Neural crest cell (in vitro differentiated cells): ENCODE results near the gene GH2. TPM values are rescaled to one million over a fixed set of nuclear protein-coding genes. Genes with fewer than 3 reads are reported as not detected.
"Not testable (repeated sequence)": the region's sequence is repeated elsewhere in the genome, so short reads cannot be mapped to it uniquely, and the experiment has no call there.

Source experiments
- DNase-seq: peaks from one replicate; pipeline ENCODE4 v3.0.0; 2021; ENCODE audit warnings: low read depth, mixed read lengths, low spot score
- H3K27ac Mint-ChIP-seq: one replicate; pipeline ENCODE4 v1.8.0; 2021; ENCODE audit warnings: mild to moderate bottlenecking, mixed read lengths; ENCODE audit not compliant: unreplicated experiment
- H3K27me3 Mint-ChIP-seq: 2 replicates; pipeline ENCODE4 v1.8.0; 2021; ENCODE audit warnings: low read depth, mild to moderate bottlenecking, mixed read lengths
- H3K36me3 Mint-ChIP-seq: 2 replicates; pipeline ENCODE4 v1.8.0; 2021; ENCODE audit warnings: low read depth, mild to moderate bottlenecking, mixed read lengths
- H3K4me1 Mint-ChIP-seq: 2 replicates; pipeline ENCODE4 v1.8.0; 2021; ENCODE audit warnings: mixed read lengths
- H3K4me3 Mint-ChIP-seq: one replicate; pipeline ENCODE4 v1.8.0; 2021; ENCODE audit warnings: mild to moderate bottlenecking, mixed read lengths
- H3K9me3 Mint-ChIP-seq: 2 replicates; pipeline ENCODE4 v1.8.0; 2021; ENCODE audit warnings: mixed read lengths
- total RNA-seq: library from RNA; stranded (reverse); gene quantifications from 2 replicates; pipeline ENCODE4 v1.2.1, GENCODE V29; 2021
- TF ChIP-seq, protein P1 (sequence below): fragments of 200-600 bp; sonication (generic); conservative IDR thresholded peaks from 2 replicates; pipeline ENCODE4 v1.5.0; 2021; ENCODE audit warnings: antibody characterized with exemption, mild to moderate bottlenecking

Gene GH2
- total RNA-seq, 1 donor from 2014 or later = not detected

DNA sequence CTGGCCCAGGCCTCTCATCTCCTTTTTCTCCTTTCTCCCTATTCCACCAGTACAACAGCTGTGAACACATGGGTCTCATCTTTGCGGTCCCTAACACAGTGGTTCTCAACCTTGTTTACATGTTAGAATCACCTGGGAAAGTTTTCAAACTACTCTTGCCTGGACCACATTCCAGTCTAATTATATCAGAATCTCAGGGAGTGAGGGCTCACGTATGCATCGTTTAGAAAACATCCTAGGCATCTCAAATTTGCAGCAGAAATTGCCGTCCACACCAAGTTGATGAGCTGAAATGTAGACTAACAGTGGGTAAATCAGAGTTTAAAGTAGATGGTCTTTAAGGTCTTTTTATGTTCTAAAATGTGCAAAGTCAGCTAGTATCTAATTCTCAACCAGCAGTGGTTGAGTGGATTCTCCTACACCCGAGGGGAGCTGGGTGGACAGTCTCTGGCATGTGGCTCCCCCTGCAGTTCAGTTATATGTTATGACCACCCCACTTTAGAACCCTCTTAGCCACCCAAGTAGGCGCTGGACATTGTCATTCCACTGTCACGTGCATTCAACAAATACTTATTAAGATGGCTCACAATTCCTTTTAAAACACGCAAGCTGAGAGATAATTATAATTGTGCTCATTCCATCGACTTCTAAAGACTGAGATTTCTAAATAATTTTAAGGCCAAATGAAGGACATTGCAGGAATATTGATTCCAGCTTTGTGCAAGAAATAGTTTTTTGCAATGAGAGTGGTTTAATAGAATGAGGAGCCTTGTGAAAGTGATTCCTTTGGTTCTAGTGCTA lies 12.1 kb downstream of the GH2 start:
- H3K27ac Mint-ChIP-seq, H3K27me3 Mint-ChIP-seq, H3K4me3 Mint-ChIP-seq, H3K9me3 Mint-ChIP-seq, H3K36me3 Mint-ChIP-seq, H3K4me1 Mint-ChIP-seq, DNase-seq: not testable (repeated sequence)
- TF ChIP-seq, protein P1, sequence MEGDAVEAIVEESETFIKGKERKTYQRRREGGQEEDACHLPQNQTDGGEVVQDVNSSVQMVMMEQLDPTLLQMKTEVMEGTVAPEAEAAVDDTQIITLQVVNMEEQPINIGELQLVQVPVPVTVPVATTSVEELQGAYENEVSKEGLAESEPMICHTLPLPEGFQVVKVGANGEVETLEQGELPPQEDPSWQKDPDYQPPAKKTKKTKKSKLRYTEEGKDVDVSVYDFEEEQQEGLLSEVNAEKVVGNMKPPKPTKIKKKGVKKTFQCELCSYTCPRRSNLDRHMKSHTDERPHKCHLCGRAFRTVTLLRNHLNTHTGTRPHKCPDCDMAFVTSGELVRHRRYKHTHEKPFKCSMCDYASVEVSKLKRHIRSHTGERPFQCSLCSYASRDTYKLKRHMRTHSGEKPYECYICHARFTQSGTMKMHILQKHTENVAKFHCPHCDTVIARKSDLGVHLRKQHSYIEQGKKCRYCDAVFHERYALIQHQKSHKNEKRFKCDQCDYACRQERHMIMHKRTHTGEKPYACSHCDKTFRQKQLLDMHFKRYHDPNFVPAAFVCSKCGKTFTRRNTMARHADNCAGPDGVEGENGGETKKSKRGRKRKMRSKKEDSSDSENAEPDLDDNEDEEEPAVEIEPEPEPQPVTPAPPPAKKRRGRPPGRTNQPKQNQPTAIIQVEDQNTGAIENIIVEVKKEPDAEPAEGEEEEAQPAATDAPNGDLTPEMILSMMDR = peak; percentile 42

DNA sequence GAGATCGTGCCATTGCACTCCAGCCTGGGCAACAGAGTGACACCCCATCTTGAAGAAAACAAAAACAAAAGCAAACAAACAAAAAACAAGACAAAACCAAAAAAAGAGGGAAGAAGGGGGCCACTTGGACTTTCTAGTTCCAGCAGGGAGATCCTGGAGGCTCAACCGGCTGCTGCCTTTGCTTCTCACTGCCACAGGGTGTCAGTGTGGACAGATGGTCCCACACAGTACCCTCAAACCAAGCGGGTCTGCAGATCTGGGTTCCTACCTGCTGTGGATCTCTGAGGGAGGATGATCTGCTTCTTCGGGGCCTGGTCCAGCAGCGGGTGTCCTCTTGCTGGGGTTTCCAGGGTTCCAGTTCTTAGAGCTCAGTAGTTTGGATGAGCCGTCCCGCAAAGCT lies 15.1 kb downstream of the GH2 start:
- not testable (repeated sequence) for H3K36me3 Mint-ChIP-seq, H3K9me3 Mint-ChIP-seq, H3K27me3 Mint-ChIP-seq, H3K27ac Mint-ChIP-seq, H3K4me1 Mint-ChIP-seq, DNase-seq, H3K4me3 Mint-ChIP-seq

DNA sequence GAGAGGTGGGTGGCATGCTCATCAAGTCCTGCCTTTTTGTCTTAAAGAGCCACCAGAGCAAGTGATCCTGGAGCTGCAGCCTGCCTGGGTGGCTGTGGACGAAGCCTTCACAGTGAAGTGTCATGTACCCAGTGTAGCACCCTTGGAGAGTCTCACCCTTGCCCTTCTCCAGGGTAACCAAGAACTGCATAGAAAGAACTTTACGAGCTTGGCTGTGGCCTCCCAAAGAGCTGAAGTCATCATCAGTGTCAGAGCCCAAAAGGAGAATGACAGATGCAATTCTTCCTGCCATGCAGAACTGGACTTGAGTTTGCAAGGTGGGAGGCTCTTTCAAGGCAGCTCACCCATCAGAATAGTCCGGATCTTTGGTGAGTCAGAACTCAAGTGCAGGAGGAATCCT lies 22.5 kb downstream of the GH2 start:
- TF ChIP-seq, protein P1 = no peak
- H3K36me3 Mint-ChIP-seq = no peaks in the 10 kb centered on the region
- H3K27me3 Mint-ChIP-seq = peaks cover 24% of the 10 kb centered on the region
- DNase-seq = no peak
- H3K9me3 Mint-ChIP-seq = no peaks in the 10 kb centered on the region
- no peak overlapping the region for H3K27ac Mint-ChIP-seq
- no peaks in the 10 kb centered on the region for H3K4me1 Mint-ChIP-seq
- no peak overlapping the region for H3K4me3 Mint-ChIP-seq

DNA sequence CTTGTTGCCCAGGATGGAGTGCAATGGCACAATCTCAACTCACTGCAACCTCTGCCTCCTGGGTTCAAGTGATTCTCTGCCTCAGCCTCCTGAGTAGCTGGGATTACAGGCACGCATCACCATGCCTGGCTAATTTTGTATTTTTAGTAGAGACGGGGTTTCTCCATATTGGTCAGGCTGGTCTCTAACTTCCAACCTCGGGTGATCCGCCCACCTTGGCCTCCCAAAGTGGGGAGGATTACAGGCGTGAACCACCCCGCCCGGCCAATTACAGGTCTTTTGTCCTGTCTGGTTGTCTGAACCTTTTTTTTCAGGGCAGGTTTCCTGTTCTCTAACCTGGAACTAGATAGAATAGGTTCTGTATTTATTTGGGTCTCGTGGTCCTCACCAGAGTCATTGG lies 25.3 kb downstream of the GH2 start:
- H3K9me3 Mint-ChIP-seq, H3K36me3 Mint-ChIP-seq, H3K4me1 Mint-ChIP-seq, H3K27ac Mint-ChIP-seq, H3K4me3 Mint-ChIP-seq, DNase-seq: not testable (repeated sequence)
- H3K27me3 Mint-ChIP-seq = peaks cover 32% of the 10 kb centered on the region

DNA sequence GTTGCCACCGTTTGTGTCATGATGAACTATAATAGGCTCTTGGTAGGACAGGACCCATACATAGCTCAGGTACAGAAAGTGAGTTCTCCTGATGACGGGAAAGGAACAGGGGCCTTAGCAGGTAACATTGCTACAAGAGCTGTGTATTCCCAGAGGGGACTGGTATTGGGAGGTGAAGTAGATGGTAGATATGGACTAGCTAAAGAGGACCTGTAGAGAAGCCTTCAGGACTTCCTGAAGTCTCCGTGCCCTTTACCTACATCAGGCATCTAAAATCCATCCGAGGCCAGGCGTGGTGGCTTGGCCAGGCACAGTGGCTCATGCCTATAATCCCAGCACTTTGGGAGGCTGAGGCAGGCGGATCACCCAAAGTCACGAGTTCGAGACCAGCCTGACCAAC lies 26.6 kb downstream of the GH2 start:
- Mint-ChIP-seq H3K4me3 (no peak overlapping the region), H3K4me1 (peaks cover 4% of the 10 kb centered on the region), H3K27me3 (peaks cover 32% of the 10 kb centered on the region), H3K36me3 (no peaks in the 10 kb centered on the region), H3K27ac (no peak overlapping the region), H3K9me3 (no peaks in the 10 kb centered on the region)
- TF ChIP-seq, protein P1 = no peak
- DNase-seq = no peak

DNA sequence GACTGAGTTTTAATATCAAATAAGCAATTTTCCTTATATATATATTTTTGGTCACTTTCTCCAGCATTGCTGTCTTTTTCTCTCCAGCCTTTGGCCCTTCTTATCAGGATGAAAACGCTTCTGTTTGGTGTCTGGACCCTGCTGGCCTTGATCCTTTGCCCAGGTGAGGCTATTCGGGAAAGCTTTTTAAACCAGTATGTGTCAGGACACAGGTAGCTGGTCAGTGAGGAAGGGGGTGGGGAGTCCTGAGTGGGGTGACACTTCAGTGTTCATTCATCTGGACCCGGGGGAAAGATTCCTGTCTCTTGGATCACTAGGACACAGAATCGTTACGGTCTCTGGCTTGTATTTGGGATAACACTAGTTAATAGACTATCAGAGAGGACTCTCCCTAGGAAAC lies 27.0 kb downstream of the GH2 start:
- TF ChIP-seq, protein P1 = no peak
- no peak for DNase-seq
- Mint-ChIP-seq H3K4me1 (peaks cover 4% of the 10 kb centered on the region), H3K4me3 (no peak overlapping the region), H3K36me3 (no peaks in the 10 kb centered on the region), H3K9me3 (no peaks in the 10 kb centered on the region), H3K27ac (no peak overlapping the region), H3K27me3 (peaks cover 29% of the 10 kb centered on the region)
